ENCODE measurements around the gene HDAC9.
"Not testable (repeated sequence)": the region's sequence is repeated elsewhere in the genome, so short reads cannot be mapped to it uniquely, and the experiment has no call there.

DNA sequence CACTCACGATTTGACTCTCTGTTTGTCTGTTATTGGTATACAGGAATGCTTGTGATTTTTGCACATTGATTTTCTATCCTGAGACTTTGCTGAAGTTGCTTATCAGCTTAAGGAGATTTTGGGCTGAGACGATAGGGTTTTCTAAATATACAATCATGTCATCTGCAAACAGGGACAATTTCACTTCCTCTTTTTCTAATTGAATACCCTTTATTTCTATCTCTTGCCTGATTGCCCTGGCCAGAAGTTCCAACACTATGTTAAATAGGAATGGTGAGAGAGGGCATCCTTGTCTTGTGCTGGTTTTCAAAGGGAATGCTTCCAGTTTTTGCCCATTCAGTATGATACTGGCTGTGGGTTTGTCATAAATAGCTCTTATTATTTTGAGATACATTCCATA is 240.5 kb downstream of the HDAC9 start:
- TF ChIP-seq EZH2phosphoT487 (IDR thresholded peaks at IDR 0.05), result not testable (repeated sequence)
- TF ChIP-seq, protein P1, sequence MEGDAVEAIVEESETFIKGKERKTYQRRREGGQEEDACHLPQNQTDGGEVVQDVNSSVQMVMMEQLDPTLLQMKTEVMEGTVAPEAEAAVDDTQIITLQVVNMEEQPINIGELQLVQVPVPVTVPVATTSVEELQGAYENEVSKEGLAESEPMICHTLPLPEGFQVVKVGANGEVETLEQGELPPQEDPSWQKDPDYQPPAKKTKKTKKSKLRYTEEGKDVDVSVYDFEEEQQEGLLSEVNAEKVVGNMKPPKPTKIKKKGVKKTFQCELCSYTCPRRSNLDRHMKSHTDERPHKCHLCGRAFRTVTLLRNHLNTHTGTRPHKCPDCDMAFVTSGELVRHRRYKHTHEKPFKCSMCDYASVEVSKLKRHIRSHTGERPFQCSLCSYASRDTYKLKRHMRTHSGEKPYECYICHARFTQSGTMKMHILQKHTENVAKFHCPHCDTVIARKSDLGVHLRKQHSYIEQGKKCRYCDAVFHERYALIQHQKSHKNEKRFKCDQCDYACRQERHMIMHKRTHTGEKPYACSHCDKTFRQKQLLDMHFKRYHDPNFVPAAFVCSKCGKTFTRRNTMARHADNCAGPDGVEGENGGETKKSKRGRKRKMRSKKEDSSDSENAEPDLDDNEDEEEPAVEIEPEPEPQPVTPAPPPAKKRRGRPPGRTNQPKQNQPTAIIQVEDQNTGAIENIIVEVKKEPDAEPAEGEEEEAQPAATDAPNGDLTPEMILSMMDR (IDR thresholded peaks at IDR 0.05), result not testable (repeated sequence)
